Breast epithelium (tissue), 4 donors: Measurements from ENCODE around the gene ZNF3. TPM values are rescaled to one million over a fixed set of nuclear protein-coding genes. Genes with fewer than 3 reads are reported as not detected.

Source experiments
- DNase-seq, 2 donors: peaks; one replicate each; pipeline ENCODE4 v3.0.0-alpha.2; 2019; ENCODE audit warnings: low spot score in 2 of 2
- H3K27ac ChIP-seq, 2 donors: fragments of 200-600 bp; sonication (generic) in 1 of 2; one replicate each; pipeline ENCODE4 v1.5.1; 2016 to 2019; ENCODE audit warnings: mild to moderate bottlenecking in 1 of 2
- H3K27me3 ChIP-seq, 2 donors: fragments of 200-600 bp; sonication (generic) in 1 of 2; one replicate each; pipeline versions ENCODE4 v1.5.1 to v1.6.0; 2017 to 2019; ENCODE audit warnings: control low read depth in 1 of 2, mild to moderate bottlenecking in 1 of 2
- H3K36me3 ChIP-seq: fragments of 200-600 bp; one replicate; pipeline ENCODE4 v1.5.1; 2019
- H3K4me1 ChIP-seq, 2 donors: fragments of 200-600 bp; sonication (generic); one replicate each; pipeline ENCODE4 v1.5.1; 2016 to 2019; ENCODE audit warnings: control low read depth in 1 of 2
- H3K4me3 ChIP-seq, 3 donors: fragments of 200-600 bp; sonication (generic); 1 replicate in 2 of 3; 2 replicates in 1 of 3; pipeline ENCODE4 v1.5.1; 2016 to 2019; ENCODE audit warnings: mild to moderate bottlenecking in 3 of 3, moderate library complexity in 2 of 3
- H3K9me3 ChIP-seq, 2 donors: fragments of 200-600 bp; sonication (generic) in 1 of 2; one replicate each; pipeline ENCODE4 v1.5.1; 2016 to 2019; ENCODE audit warnings: control low read depth in 1 of 2
- CTCF ChIP-seq, 3 donors: fragments of 450-650 bp; IDR thresholded peaks; one replicate each; pipeline ENCODE4 v1.5.1; 2016 to 2017; ENCODE audit warnings: antibody characterized with exemption in 3 of 3, mild to moderate bottlenecking in 3 of 3, moderate library complexity in 3 of 3
- POLR2A ChIP-seq: fragments of 450-650 bp; IDR thresholded peaks from one replicate; pipeline ENCODE4 v1.6.1; 2016; ENCODE audit warnings: antibody characterized with exemption, mild to moderate bottlenecking, moderate library complexity
- POLR2AphosphoS5 ChIP-seq, 3 donors: sonication (generic); formaldehyde crosslinking; IDR thresholded peaks; one replicate each; pipeline ENCODE4 v1.6.1; 2017; ENCODE audit warnings: antibody characterized with exemption in 3 of 3
- intact Hi-C: fragments of 100-400 bp; cut with DNase I; formaldehyde crosslinking; loops from one replicate; pipeline ENCODE4 v1.15.1; 2023; ENCODE audit warnings: low total_unique reads
- total RNA-seq, 3 donors: library from RNA; depleted of rRNA; stranded (reverse); fragments of >200 nt; gene quantifications; one replicate each; pipeline ENCODE4 v1.1.0, GENCODE V29; 2016

The ZNF3 gene
- total RNA-seq, 3 donors from 2014 or later, result 19.4 to 43.6 (median 31.5) TPM

DNA sequence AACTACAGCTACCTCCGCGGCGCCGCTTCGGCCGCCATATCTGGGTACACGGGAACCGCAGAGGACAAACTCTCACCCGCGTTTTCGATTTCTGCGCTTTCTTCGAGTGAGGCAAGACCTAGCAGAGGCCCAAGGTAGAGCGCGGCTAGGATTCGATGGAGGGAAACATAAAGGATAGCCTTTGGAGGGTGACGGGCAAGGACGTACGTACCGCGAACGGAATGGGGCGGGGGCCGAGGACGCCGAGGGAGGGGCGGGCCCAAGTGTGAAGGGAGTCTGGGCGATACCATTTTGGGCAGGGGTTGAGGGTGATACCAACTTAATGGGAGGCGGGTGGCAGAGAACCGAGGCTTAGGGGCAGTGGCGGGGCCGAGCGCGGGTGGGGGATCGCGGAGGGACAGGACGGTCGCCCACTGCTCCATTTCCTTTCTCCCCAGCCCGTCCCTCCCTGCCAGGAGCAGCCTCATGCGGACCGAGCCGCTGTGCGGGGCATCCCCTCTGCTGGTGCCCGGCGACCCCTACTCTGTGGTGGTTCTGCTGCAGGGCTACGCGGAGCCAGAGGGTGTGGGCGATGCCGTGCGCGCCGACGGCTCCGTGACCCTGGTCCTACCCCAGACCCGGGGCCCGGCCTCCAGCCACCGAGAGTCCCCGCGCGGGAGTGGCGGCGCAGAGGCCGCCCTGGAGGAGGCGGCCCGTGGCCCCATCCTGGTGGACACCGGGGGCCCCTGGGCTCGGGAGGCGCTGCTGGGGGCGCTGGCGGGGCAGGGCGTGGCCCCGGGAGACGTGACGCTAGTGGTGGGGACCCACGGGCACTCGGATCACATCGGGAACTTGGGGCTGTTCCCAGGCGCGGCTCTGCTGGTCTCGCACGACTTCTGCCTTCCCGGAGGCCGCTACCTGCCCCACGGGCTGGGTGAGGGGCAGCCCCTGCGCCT, 45.7 kb upstream of the ZNF3 start, which contains the start of gene MBLAC1:
Gene MBLAC1 (plus strand): TSS at position 37 of the 935 bp plus-strand sequence. CDS start 429 bp downstream, at position 466.
- DNase-seq, result peak; percentile 74 to 90
- intact Hi-C loops, result no loop called here
- TF ChIP-seq POLR2AphosphoS5 (IDR thresholded peaks at IDR 0.05) (peak; percentile 84 to 95 (median 85)), CTCF (IDR thresholded peaks at IDR 0.05) (no peak), POLR2A (peak; percentile 32)
- no peaks in the 10 kb centered on the region for H3K4me1 ChIP-seq
- H3K36me3 ChIP-seq, result no peaks in the 10 kb centered on the region
- peak within 1 kb of the TSS; percentile 98 to 99 for H3K27ac ChIP-seq
- H3K9me3 ChIP-seq, result no peaks in the 10 kb centered on the region
- peak within 1 kb of the TSS; percentile 88 to 94 (median 90) for H3K4me3 ChIP-seq
- no peaks in the 10 kb centered on the region for H3K27me3 ChIP-seq

DNA sequence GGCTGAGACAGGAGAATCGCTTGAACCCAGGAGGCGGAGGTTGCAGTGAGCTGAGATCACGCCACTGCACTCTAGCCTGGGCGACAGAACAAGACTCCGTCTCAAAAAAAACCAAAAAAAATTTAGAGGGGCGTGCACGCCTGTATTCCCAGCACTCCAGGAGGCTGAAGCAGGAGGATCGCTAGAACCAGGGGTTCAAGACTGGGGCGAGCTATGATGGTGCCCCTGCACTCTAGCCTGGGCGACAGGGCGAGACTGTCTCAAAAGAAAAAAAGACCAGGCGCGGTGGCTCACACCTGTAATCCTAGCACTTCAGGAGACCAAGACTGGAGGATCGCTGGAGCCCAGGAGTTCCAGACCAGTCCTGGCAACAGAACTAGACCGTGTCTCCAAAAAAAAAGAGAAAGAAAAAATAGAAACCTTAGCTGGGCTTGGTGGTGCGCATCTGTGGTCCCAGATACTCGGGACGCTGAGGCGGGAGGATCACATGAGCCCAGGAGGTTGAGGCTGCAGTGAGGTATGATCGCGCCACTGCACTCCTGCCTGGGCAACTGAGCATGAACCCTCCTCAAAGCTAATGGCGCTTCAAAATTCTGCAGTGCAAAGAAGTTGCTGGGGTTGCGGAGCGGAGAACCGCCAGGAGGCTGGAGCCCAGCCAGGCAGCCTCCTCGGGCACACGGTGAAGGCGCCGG, 44.9 kb upstream of the ZNF3 start:
- no peaks in the 10 kb centered on the region for H3K36me3 ChIP-seq
- intact Hi-C loops, result no loop called here
- TF ChIP-seq CTCF (IDR thresholded peaks at IDR 0.05) (peak in 2 of 3 donors; percentile 15 to 32), POLR2A (no peak)
- peak overlapping the region; percentile 98 to 99 for H3K27ac ChIP-seq
- H3K4me1 ChIP-seq, result no peaks in the 10 kb centered on the region
- H3K27me3 ChIP-seq, result no peaks in the 10 kb centered on the region
- DNase-seq, result no peak
- H3K4me3 ChIP-seq, result peak overlapping the region; percentile 88 to 94 (median 90)
- H3K9me3 ChIP-seq, result no peaks in the 10 kb centered on the region

DNA sequence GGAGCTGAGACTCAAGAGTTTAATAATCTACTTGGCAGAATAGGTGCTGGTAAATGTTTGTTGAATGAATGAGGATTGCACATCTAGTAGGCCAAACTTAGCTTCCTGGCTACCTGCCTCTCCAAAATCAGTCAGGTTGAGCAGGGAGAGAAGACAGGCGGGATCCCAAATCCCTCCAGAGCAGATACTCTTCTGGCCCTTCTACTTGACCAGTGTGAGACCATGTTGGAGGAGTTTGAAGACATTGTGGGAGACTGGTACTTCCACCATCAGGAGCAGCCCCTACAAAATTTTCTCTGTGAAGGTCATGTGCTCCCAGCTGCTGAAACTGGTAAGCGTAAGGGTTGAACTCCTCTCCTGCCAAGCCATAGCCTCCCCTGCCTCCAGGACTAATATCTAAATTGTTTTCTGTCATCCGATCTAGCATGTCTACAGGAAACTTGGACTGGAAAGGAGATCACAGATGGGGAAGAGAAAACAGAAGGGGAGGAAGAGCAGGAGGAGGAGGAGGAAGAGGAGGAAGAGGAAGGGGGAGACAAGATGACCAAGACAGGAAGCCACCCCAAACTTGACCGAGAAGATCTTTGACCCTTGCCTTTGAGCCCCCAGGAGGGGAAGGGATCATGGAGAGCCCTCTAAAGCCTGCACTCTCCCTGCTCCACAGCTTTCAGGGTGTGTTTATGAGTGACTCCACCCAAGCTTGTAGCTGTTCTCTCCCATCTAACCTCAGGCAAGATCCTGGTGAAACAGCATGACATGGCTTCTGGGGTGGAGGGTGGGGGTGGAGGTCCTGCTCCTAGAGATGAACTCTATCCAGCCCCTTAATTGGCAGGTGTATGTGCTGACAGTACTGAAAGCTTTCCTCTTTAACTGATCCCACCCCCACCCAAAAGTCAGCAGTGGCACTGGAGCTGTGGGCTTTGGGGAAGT, 43.0 kb upstream of the ZNF3 start:
- H3K4me3 ChIP-seq, result no peak overlapping the region
- TF ChIP-seq CTCF (IDR thresholded peaks at IDR 0.05) (no peak), POLR2A (no peak)
- no peaks in the 10 kb centered on the region for H3K36me3 ChIP-seq
- intact Hi-C loops, result no loop called here
- H3K27me3 ChIP-seq, result no peaks in the 10 kb centered on the region
- no peaks in the 10 kb centered on the region for H3K9me3 ChIP-seq
- DNase-seq, result no peak
- H3K27ac ChIP-seq, result no peak overlapping the region
- peaks cover 0 to 7% of the 10 kb centered on the region in 2 donors for H3K4me1 ChIP-seq

DNA sequence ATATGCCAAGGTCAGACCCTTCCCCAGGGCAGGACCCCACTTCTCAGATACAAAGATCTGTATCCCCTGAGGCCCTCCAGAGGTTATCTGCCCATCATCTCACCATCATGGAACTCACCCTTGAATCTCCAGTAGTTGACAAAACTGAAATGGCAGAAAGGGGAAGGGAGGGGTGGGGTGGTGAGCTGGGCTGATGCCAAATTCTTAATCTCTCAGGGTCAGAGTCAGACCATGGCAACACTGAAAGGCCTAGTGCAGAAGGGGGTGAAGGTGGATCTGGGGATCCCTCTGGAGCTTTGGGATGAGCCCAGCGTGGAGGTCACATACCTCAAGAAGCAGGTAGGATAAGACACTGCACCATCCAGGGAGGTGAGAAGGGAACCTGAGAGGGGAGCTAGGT, 41.0 kb upstream of the ZNF3 start:
- Histone ChIP-seq H3K27me3 (no peaks in the 10 kb centered on the region), H3K9me3 (no peaks in the 10 kb centered on the region), H3K36me3 (no peaks in the 10 kb centered on the region), H3K4me3 (no peak overlapping the region), H3K27ac (peak overlapping the region; percentile 15 to 57), H3K4me1 (peaks cover 3 to 7% of the 10 kb centered on the region in 2 donors)
- DNase-seq, result no peak
- intact Hi-C loops, result no loop called here
- TF ChIP-seq POLR2AphosphoS5 (IDR thresholded peaks at IDR 0.05), result no peak
- TF ChIP-seq POLR2A, result no peak
- TF ChIP-seq CTCF (IDR thresholded peaks at IDR 0.05), result no peak
